Mammary epithelial cell (primary cell): ENCODE results near the gene DEFB129.

ENCODE experiments used
- CTCF ChIP-seq, 2 donors: IDR thresholded peaks in 1 of 2; conservative IDR thresholded peaks in 1 of 2; 2 replicates each; pipeline ENCODE4 v1.5.1; 2011 to 2012; ENCODE audit warnings: inconsistent platforms in 2 of 2, low read length in 2 of 2, mild to moderate bottlenecking in 2 of 2, control low read depth in 1 of 2, low read depth in 1 of 2; ENCODE audit not compliant: insufficient read depth in 1 of 2; ENCODE audit errors: extremely low read depth in 1 of 2
- EZH2 ChIP-seq: IDR thresholded peaks from 2 replicates; pipeline ENCODE4 v1.6.1; 2012; ENCODE audit warnings: low read length, inconsistent platforms, borderline replicate concordance

DNA sequence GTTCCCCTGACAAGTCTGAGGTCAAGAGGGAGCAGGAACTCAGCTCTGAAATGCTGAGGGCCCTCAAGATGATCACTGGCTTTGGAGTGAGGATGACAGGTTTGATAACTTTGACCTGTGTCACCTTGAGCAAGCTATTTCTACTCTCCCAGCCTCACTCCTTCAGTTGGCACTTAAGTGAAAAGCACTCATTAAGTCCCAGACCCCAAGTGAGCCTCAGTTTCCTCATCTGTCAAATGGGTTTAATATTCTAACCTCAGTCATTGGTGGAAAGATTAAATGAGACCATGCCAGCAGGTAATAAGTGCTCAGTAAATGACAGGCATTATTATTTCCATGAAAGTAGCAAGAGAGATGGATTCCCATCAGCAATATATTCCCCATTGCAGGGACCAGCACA is 44.5 kb downstream of the DEFB129 start:
- TF ChIP-seq CTCF (conservative IDR thresholded peaks at IDR 0.05 in 1 of 2, IDR thresholded peaks at IDR 0.05 in 1 of 2; ENCODE audit: extremely low read depth in 1 of 2, insufficient read depth in 1 of 2, low read depth in 1 of 2, low read length in 2 of 2): no peak
- TF ChIP-seq EZH2: no peak
